Loucy (cell line): ENCODE results near the gene OTUD5.

Source experiments
- H2AFZ ChIP-seq: fragments of 200-600 bp; sonication (generic); 2 replicates; pipeline ENCODE4 v1.6.0; 2016; ENCODE audit warnings: antibody characterized with exemption, mild to moderate bottlenecking, low read length, moderate library complexity
- H3F3A ChIP-seq: fragments of 200-600 bp; 2 replicates; pipeline ENCODE4 v1.6.0; 2016; ENCODE audit warnings: antibody characterized with exemption, low read depth, mild to moderate bottlenecking
- H3K27me3 ChIP-seq: fragments of 200-600 bp; sonication (generic); 2 replicates; pipeline ENCODE4 v1.6.1; 2014; ENCODE audit warnings: low read length, mild to moderate bottlenecking; ENCODE audit not compliant: insufficient read depth, poor library complexity, severe bottlenecking
- H3K36me3 ChIP-seq: fragments of 200-600 bp; sonication (generic); 2 replicates; pipeline ENCODE4 v1.6.1; 2016; ENCODE audit warnings: low read length; ENCODE audit not compliant: insufficient read depth
- H3K4me1 ChIP-seq: fragments of 200-600 bp; sonication (generic); 2 replicates; pipeline ENCODE4 v1.5.1; 2014; ENCODE audit warnings: low read length, mild to moderate bottlenecking; ENCODE audit not compliant: insufficient read depth, poor library complexity, severe bottlenecking
- H3K4me2 ChIP-seq: fragments of 200-600 bp; sonication (generic); 2 replicates; pipeline ENCODE4 v1.6.0; 2014; ENCODE audit warnings: antibody characterized with exemption, low read length, low read depth, mild to moderate bottlenecking; ENCODE audit not compliant: poor library complexity, severe bottlenecking
- H3K4me3 ChIP-seq: fragments of 200-600 bp; sonication (generic); 2 replicates; pipeline ENCODE4 v1.5.1; 2014; ENCODE audit warnings: low read length, mild to moderate bottlenecking, mixed read lengths; ENCODE audit not compliant: poor library complexity, severe bottlenecking
- H3K79me2 ChIP-seq: fragments of 200-600 bp; sonication (generic); 2 replicates; pipeline ENCODE4 v1.6.1; 2014; ENCODE audit warnings: low read length; ENCODE audit not compliant: insufficient read depth
- H3K9ac ChIP-seq: fragments of 200-600 bp; sonication (generic); 2 replicates; pipeline ENCODE4 v1.6.0; 2014; ENCODE audit warnings: mild to moderate bottlenecking, low read depth, low read length, moderate library complexity; ENCODE audit not compliant: poor library complexity, severe bottlenecking
- H3K9me2 ChIP-seq: fragments of 200-600 bp; sonication (generic); replicated peaks from 2 replicates; pipeline ENCODE4 v1.6.1; 2016; ENCODE audit warnings: low read depth, low read length, mixed read lengths
- H3K9me3 ChIP-seq: fragments of 200-600 bp; sonication (generic); 2 replicates; pipeline ENCODE4 v1.6.1; 2014; ENCODE audit warnings: mild to moderate bottlenecking, antibody characterized with exemption, low read length, low read depth; ENCODE audit not compliant: insufficient read depth
- H4K20me1 ChIP-seq: fragments of 200-600 bp; sonication (generic); 2 replicates; pipeline ENCODE4 v1.6.0; 2014; ENCODE audit warnings: antibody characterized with exemption, low read length, mild to moderate bottlenecking; ENCODE audit not compliant: insufficient read depth, poor library complexity, severe bottlenecking
- EZH2phosphoT487 ChIP-seq: fragments of 200-600 bp; IDR thresholded peaks from 2 replicates; pipeline ENCODE4 v1.6.1; 2018; ENCODE audit warnings: antibody characterized with exemption, mild to moderate bottlenecking, moderate library complexity, borderline replicate concordance
- TF ChIP-seq, protein P1 (sequence below): fragments of 200-600 bp; sonication (generic); conservative IDR thresholded peaks from 2 replicates; pipeline ENCODE4 v1.5.1; 2014; ENCODE audit warnings: mild to moderate bottlenecking, antibody characterized with exemption, low read length

OTUD5 gene

DNA sequence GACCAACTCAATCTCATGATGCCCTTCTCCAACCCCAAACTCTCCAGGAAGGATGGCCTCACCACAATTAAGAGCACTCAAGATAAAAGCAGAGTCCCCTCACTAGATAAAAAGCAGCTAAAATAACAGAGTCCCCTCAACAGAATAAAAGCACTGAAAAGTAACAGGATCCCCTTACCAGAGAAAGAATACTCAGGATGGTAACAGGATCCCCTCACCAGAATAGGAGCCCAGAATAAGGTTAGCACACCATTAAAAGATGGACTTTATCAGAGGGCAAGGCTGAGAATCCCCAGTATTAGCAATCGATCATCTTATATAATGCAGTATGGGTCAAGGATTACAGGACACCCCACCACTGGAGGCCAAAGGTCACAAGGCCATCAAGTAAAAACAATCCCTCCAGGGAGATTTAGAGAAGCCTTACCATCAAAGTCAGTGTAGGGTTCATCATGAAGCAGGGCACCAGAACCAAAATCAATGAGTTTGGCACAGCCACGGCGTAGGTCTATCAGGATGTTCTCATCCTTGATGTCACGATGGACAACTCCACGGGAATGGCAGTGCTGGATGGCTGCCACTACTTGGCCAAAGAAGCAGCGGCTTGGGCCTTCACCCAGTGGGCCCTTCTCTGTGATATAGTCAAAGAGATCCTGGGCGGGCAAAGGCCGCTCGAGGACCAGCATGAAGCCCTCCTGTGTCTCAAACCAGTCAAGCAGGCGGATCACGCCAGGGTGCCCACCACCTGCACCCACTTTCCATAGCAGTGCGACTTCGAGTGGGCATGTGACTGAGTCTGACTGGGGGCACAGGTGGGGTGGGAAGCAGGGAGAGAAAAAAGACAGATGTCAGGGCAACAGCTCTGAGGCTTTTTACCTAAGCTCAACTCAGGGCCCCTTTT is 42.6 kb downstream of the OTUD5 start:
- Histone ChIP-seq H4K20me1 (peaks cover 5% of the 10 kb centered on the region), H3F3A (no peaks in the 10 kb centered on the region), H3K9me2 (no peaks in the 10 kb centered on the region), H3K4me2 (no peak overlapping the region), H3K36me3 (peaks cover 6% of the 10 kb centered on the region; the same call in 1 of the 2 replicates), H2AFZ (no peak overlapping the region), H3K4me3 (no peak overlapping the region), H3K9ac (no peak overlapping the region), H3K9me3 (no peaks in the 10 kb centered on the region), H3K27me3 (no peaks in the 10 kb centered on the region), H3K4me1 (peaks cover 14% of the 10 kb centered on the region), H3K79me2 (peaks cover 26% of the 10 kb centered on the region)
- TF ChIP-seq EZH2phosphoT487: no peak
- TF ChIP-seq, protein P1, sequence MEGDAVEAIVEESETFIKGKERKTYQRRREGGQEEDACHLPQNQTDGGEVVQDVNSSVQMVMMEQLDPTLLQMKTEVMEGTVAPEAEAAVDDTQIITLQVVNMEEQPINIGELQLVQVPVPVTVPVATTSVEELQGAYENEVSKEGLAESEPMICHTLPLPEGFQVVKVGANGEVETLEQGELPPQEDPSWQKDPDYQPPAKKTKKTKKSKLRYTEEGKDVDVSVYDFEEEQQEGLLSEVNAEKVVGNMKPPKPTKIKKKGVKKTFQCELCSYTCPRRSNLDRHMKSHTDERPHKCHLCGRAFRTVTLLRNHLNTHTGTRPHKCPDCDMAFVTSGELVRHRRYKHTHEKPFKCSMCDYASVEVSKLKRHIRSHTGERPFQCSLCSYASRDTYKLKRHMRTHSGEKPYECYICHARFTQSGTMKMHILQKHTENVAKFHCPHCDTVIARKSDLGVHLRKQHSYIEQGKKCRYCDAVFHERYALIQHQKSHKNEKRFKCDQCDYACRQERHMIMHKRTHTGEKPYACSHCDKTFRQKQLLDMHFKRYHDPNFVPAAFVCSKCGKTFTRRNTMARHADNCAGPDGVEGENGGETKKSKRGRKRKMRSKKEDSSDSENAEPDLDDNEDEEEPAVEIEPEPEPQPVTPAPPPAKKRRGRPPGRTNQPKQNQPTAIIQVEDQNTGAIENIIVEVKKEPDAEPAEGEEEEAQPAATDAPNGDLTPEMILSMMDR: no peak

DNA sequence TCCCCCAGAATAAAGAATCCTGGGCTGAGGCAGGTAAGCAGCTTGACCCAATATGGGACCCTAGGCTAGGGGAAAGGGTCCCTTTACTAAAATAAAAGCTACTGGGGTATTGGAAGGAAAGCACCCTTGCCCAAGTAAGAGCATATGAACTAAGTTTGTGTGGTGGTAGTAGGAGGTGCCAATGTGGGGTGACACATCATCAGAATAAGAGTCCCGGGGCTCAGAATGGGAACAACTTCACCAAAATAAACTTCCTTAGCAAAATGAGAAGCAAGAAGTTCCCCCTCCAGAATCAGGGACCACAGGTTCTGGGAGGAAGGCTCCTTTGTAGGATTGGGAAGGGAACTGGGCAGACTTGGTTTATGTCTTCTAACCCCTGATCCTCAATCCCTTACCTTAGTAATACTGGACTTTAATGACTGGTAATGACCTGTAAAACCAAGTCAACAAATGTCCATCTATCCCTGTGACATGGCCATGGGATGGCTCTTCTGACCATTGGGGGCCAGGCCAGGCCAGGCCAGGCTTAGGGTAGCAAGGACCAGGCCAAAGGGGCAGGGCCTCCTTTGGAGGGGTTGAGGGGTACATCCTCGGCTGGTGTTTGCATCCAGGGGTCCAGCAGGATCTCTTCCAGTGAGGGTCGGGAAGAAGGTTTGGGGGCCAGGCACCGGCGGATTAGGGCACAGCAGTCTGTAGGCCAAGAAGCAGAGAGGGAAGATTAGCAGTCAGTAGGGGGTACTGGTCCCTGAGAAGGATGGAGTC is 43.6 kb downstream of the OTUD5 start:
- Histone ChIP-seq H3K4me2 (no peak overlapping the region), H2AFZ (no peak overlapping the region), H3K4me1 (peaks cover 6% of the 10 kb centered on the region), H3K9ac (no peak overlapping the region), H3K4me3 (no peak overlapping the region), H3K79me2 (peaks cover 29% of the 10 kb centered on the region), H3F3A (no peaks in the 10 kb centered on the region), H3K9me2 (no peaks in the 10 kb centered on the region), H4K20me1 (peaks cover 5% of the 10 kb centered on the region), H3K9me3 (no peaks in the 10 kb centered on the region), H3K27me3 (no peaks in the 10 kb centered on the region), H3K36me3 (peaks cover 6% of the 10 kb centered on the region; the same call in 1 of the 2 replicates)
- TF ChIP-seq EZH2phosphoT487: no peak
- TF ChIP-seq, protein P1: no peak

DNA sequence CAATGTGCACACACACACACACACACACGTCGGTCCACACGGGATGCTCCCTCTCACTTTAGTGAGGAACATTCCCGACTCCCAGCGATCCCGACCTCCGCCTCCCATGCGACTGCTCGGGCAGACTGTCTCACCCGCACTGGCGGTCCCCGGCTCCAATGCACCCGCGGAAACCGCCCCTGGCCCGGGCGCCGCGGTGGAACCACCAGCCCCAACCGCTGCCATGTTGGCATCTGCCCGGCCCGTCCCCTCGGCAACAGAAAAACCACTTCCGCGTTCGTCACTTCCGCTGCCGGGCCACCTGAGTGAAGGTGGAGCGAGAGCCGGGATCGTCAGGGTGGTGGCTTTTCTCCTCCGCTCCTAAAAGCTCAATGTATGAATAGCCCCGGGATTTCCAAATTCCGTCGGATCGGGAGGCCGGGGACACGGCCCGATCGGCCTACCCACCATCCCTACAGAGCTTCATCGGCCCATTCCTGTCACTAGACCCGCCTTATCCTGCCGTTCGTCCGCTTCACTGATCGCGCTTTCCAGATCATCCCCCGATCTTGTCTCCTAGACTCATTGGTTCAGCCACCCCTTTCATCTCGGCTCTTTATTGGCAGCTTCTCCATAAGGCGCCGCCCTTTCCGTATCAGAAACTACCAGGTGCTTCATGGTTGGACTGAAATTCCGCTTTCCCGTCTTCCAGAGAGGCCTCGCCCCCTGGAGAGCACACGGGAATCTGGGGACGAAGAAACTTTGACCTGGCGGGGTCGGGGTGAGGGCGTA is 45.8 kb downstream of the OTUD5 start, which contains the start of gene SLC35A2:
TSS of gene SLC35A2 (minus strand) at position 235 of the 771 bp plus-strand sequence. CDS start at position 225, 10 bp downstream.
- Histone ChIP-seq H4K20me1 (peaks cover 5% of the 10 kb centered on the region), H2AFZ (peak within 1 kb of the TSS; percentile 80), H3K4me3 (peak within 1 kb of the TSS; percentile 83), H3K9ac (peak within 1 kb of the TSS; percentile 79), H3K79me2 (peaks cover 24% of the 10 kb centered on the region), H3K9me3 (no peaks in the 10 kb centered on the region), H3F3A (no peaks in the 10 kb centered on the region), H3K27me3 (no peaks in the 10 kb centered on the region), H3K36me3 (peaks cover 6% of the 10 kb centered on the region; the same call in 1 of the 2 replicates), H3K9me2 (no peaks in the 10 kb centered on the region), H3K4me1 (peaks cover 6% of the 10 kb centered on the region), H3K4me2 (peak within 1 kb of the TSS; percentile 94)
- TF ChIP-seq EZH2phosphoT487: no peak
- TF ChIP-seq, protein P1: no peak
